ENCODE results near the gene GORASP2. TPM values are rescaled to one million over a fixed set of nuclear protein-coding genes. Genes with fewer than 3 reads are reported as not detected.

GORASP2 gene
- total and polyA plus RNA-seq, 4 donors = 34.9 to 77.1 (median 56.8) TPM

- Histone ChIP-seq H3K4me1 (ENCODE audit: control insufficient read depth in 1 of 2, insufficient read depth in 2 of 2, low read length in 2 of 2) (no peaks in the 10 kb centered on the region), H3K27me3 (ENCODE audit: control insufficient read depth in 1 of 2, insufficient read depth in 2 of 2, low read length in 1 of 2) (no peaks in the 10 kb centered on the region), H3K9me3 (ENCODE audit: control insufficient read depth, low read length) (no peaks in the 10 kb centered on the region), H3K36me3 (ENCODE audit: control insufficient read depth in 1 of 2, insufficient read depth in 2 of 2, low read length in 1 of 2) (no peaks in the 10 kb centered on the region), H3K4me3 (ENCODE audit: low read length in 2 of 2) (peak overlapping the region; percentile 29 to 40), H3K27ac (ENCODE audit: low read depth in 1 of 2, low read length in 2 of 2) (peak overlapping the region in 1 of 2 donors; percentile 9)
- intact Hi-C loops (cut with DNase I) = loop anchor here (1.0 to 5.0 kb wide), 4 partner anchors 189 to 459 kb away; partner anchors contain the start of genes DCAF17 (in 1 of the 2), METTL8 (in 1 of the 2) and TLK1 (in 1 of the 2)
- WGBS, 2 donors = 4 to 5% methylated on average over 66 to 67 of the region's 67 CpGs
- peak; percentile 97 for ATAC-seq (ENCODE audit: low FRiP score)
- peak; percentile 87 to 95 for DNase-seq
Measured at GRCh38 chr2:170973492-170974303, 44.6 kb downstream of the GORASP2 start.

- intact Hi-C loops (cut with DNase I) = loop anchor here (2.0 to 5.0 kb wide), 3 partner anchors 188 to 458 kb away; partner anchors contain the start of genes DCAF17 (in 1 of the 2), METTL8 (in 1 of the 2) and TLK1 (in 1 of the 2)
- H3K27me3 ChIP-seq (ENCODE audit: control insufficient read depth in 1 of 2, insufficient read depth in 2 of 2, low read length in 1 of 2) = no peaks in the 10 kb centered on the region
- H3K9me3 ChIP-seq (ENCODE audit: control insufficient read depth, low read length) = no peaks in the 10 kb centered on the region
- DNase-seq = no peak
- no peaks in the 10 kb centered on the region for H3K4me1 ChIP-seq (ENCODE audit: control insufficient read depth in 1 of 2, insufficient read depth in 2 of 2, low read length in 2 of 2)
- 53 to 54% methylated on average over 11 of the region's 11 CpGs for WGBS, 2 donors
- H3K36me3 ChIP-seq (ENCODE audit: control insufficient read depth in 1 of 2, insufficient read depth in 2 of 2, low read length in 1 of 2) = no peaks in the 10 kb centered on the region
- peak overlapping the region in 1 of 2 donors; percentile 40 for H3K4me3 ChIP-seq (ENCODE audit: low read length in 2 of 2)
- ATAC-seq (ENCODE audit: low FRiP score) = peak; percentile 40
- H3K27ac ChIP-seq (ENCODE audit: low read depth in 1 of 2, low read length in 2 of 2) = no peak overlapping the region
Measured at GRCh38 chr2:170974304-170974993, 45.4 kb downstream of the GORASP2 start.

DNA sequence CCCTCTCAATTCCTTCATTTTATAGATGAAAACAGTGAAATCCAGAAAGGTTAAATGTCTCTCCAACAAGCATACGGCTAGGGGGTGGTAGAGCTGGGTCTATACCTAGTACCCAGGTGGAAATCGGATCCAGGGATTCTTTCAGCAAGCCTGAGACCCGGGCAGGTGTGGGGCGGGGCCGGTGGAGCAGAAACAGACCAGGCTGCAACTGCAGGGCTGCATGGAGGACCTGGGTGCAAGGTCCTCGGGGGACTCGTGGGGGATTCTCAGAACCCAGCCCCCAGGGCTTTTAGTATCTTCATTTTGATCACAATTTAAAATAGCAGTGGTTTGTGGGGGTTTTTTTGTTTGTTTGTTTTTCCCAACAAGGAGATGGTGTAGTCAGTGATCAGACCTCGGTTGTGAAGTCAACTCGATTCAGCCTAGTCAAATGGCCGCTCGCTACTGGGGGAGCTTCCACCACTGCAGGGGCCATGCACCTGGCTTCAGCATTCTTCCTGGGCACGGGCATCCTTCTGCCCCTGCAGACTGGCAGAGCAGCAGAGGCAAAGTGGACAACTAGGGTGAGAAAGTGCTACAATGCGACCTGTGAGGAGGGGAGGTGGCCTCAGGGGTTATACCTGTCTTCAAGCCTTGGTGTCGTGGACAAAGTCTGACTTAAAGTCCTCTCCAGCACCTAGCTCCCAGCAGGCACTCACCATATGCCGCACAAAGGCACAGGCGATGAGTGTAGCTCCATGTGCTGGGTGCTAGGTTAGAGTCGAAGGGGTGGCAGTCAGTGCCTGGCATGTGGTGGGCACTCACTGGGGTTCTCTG is 46.3 kb downstream of the GORASP2 start:
- 90 to 91% methylated on average over 17 of the region's 17 CpGs for WGBS, 2 donors
- Histone ChIP-seq H3K36me3 (ENCODE audit: control insufficient read depth in 1 of 2, insufficient read depth in 2 of 2, low read length in 1 of 2) (no peaks in the 10 kb centered on the region), H3K27ac (ENCODE audit: low read depth in 1 of 2, low read length in 2 of 2) (no peak overlapping the region), H3K4me3 (ENCODE audit: low read length in 2 of 2) (no peak overlapping the region), H3K9me3 (ENCODE audit: control insufficient read depth, low read length) (no peaks in the 10 kb centered on the region), H3K27me3 (ENCODE audit: control insufficient read depth in 1 of 2, insufficient read depth in 2 of 2, low read length in 1 of 2) (no peaks in the 10 kb centered on the region), H3K4me1 (ENCODE audit: control insufficient read depth in 1 of 2, insufficient read depth in 2 of 2, low read length in 2 of 2) (no peaks in the 10 kb centered on the region)
- intact Hi-C loops (cut with DNase I) = loop anchor here in 1 of 2 donors (2.0 kb wide), 1 partner anchor 441 kb away; no protein-coding TSS in a partner anchor
- no peak for DNase-seq
- no peak for ATAC-seq (ENCODE audit: low FRiP score)

DNA sequence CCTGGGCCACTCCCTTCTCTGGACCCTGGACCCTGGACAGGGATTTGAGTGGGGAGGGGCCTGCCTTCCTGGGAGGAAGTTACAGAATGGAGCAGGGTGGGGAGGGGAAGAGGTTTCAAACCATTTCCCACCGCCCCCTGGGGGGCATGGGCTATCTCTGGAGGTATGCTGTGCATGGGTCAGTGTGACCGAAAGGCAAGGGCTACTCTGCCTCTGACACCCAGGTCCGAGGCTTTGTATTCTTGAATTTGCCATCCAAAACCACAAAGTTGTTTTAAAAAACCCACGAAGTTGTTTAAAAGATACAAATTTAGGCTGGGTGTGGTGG is 46.9 kb downstream of the GORASP2 start:
- no peak for ATAC-seq (ENCODE audit: low FRiP score)
- no peaks in the 10 kb centered on the region for H3K36me3 ChIP-seq (ENCODE audit: control insufficient read depth in 1 of 2, insufficient read depth in 2 of 2, low read length in 1 of 2)
- no peaks in the 10 kb centered on the region for H3K27me3 ChIP-seq (ENCODE audit: control insufficient read depth in 1 of 2, insufficient read depth in 2 of 2, low read length in 1 of 2)
- no peaks in the 10 kb centered on the region for H3K9me3 ChIP-seq (ENCODE audit: control insufficient read depth, low read length)
- no peaks in the 10 kb centered on the region for H3K4me1 ChIP-seq (ENCODE audit: control insufficient read depth in 1 of 2, insufficient read depth in 2 of 2, low read length in 2 of 2)
- no peak for DNase-seq
- 91 to 93% methylated on average over 4 of the region's 4 CpGs for WGBS, 2 donors
- intact Hi-C loops (cut with DNase I) = loop anchor here in 1 of 2 donors (2.0 kb wide), 1 partner anchor 441 kb away; no protein-coding TSS in a partner anchor
- H3K27ac ChIP-seq (ENCODE audit: low read depth in 1 of 2, low read length in 2 of 2) = no peak overlapping the region
- H3K4me3 ChIP-seq (ENCODE audit: low read length in 2 of 2) = no peak overlapping the region

DNA sequence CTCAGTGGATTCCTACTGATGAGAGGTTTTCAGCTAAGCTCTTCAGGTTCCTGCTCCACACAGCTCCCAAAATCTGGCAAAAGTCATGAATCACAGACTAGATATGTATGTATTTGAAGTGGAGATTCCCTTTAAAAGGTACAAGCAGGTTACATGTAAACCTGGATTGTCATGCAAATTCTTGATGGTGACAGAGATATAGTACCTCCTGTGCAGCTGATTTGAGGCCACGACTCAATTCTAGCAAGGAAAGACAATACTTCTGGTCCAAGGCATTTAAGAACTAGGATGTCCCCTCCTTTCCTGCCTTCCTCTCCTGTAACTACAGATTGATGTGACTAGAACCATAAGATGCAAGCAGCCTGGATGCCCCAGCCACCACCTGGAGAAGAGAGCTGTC is 55.0 kb downstream of the GORASP2 start:
- intact Hi-C loops (cut with DNase I) = no loop called here
- Histone ChIP-seq H3K4me3 (ENCODE audit: low read length in 2 of 2) (no peak overlapping the region), H3K4me1 (ENCODE audit: control insufficient read depth in 1 of 2, insufficient read depth in 2 of 2, low read length in 2 of 2) (no peaks in the 10 kb centered on the region), H3K36me3 (ENCODE audit: control insufficient read depth in 1 of 2, insufficient read depth in 2 of 2, low read length in 1 of 2) (peaks cover 0 to 3% of the 10 kb centered on the region in 2 donors), H3K27me3 (ENCODE audit: control insufficient read depth in 1 of 2, insufficient read depth in 2 of 2, low read length in 1 of 2) (no peaks in the 10 kb centered on the region), H3K27ac (ENCODE audit: low read depth in 1 of 2, low read length in 2 of 2) (no peak overlapping the region), H3K9me3 (ENCODE audit: control insufficient read depth, low read length) (no peaks in the 10 kb centered on the region)
- DNase-seq (no peak), ATAC-seq (ENCODE audit: low FRiP score) (no peak)
- WGBS, 2 donors = 48 to 52% methylated on average over 1 of the region's 1 CpG

DNA sequence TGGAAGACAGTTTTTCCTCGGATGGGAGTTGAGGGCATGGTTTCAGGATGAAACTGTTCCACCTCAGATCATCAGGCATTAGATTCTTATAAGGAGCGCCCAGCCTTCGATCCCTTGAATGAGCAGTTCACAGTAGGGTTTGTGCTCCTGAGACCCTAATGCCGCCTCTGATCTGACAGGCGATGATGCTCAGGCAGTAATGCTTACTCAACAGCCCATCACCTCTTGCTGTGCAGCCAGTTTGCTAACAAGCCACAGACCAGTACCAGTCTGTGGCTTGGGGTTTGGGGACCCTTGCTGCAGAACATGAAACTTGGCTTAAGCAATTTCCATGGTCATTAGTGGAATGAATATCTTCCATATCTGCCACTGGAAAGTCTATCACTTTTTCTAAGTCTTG is 56.4 kb downstream of the GORASP2 start:
- ATAC-seq (ENCODE audit: low FRiP score) = no peak
- intact Hi-C loops (cut with DNase I) = no loop called here
- H3K9me3 ChIP-seq (ENCODE audit: control insufficient read depth, low read length) = no peaks in the 10 kb centered on the region

GRCh38 chr2:170986566-170987258 is 57.7 kb downstream of the GORASP2 start:
- 95 to 96% methylated on average over 8 of the region's 8 CpGs for WGBS, 2 donors
- Histone ChIP-seq H3K27ac (ENCODE audit: low read depth in 1 of 2, low read length in 2 of 2) (no peak overlapping the region), H3K9me3 (ENCODE audit: control insufficient read depth, low read length) (no peaks in the 10 kb centered on the region), H3K36me3 (ENCODE audit: control insufficient read depth in 1 of 2, insufficient read depth in 2 of 2, low read length in 1 of 2) (peaks cover 0 to 3% of the 10 kb centered on the region in 2 donors), H3K4me1 (ENCODE audit: control insufficient read depth in 1 of 2, insufficient read depth in 2 of 2, low read length in 2 of 2) (no peaks in the 10 kb centered on the region), H3K4me3 (ENCODE audit: low read length in 2 of 2) (no peak overlapping the region), H3K27me3 (ENCODE audit: control insufficient read depth in 1 of 2, insufficient read depth in 2 of 2, low read length in 1 of 2) (no peaks in the 10 kb centered on the region)
- DNase-seq = no peak
- ATAC-seq (ENCODE audit: low FRiP score) = no peak
- intact Hi-C loops (cut with DNase I) = no loop called here

More for the DNA sequence above, 56.4 kb downstream of the GORASP2 start:
- WGBS, 2 donors = 92 to 93% methylated on average over 5 of the region's 5 CpGs
- Histone ChIP-seq H3K4me3 (ENCODE audit: low read length in 2 of 2) (no peak overlapping the region), H3K36me3 (ENCODE audit: control insufficient read depth in 1 of 2, insufficient read depth in 2 of 2, low read length in 1 of 2) (peaks cover 0 to 3% of the 10 kb centered on the region in 2 donors), H3K27ac (ENCODE audit: low read depth in 1 of 2, low read length in 2 of 2) (no peak overlapping the region), H3K27me3 (ENCODE audit: control insufficient read depth in 1 of 2, insufficient read depth in 2 of 2, low read length in 1 of 2) (no peaks in the 10 kb centered on the region), H3K4me1 (ENCODE audit: control insufficient read depth in 1 of 2, insufficient read depth in 2 of 2, low read length in 2 of 2) (no peaks in the 10 kb centered on the region)
- no peak for DNase-seq
